ENCODE data around the gene MAP2K6.

- no peak for TF ChIP-seq CTCF (IDR thresholded peaks at IDR 0.05)
- TF ChIP-seq POLR2A (IDR thresholded peaks at IDR 0.05) = no peak
- TF ChIP-seq EP300 (IDR thresholded peaks at IDR 0.05) = no peak
These were observed 92.0 kb downstream of the MAP2K6 start for GRCh38 chr17:69506489-69506888.
